Hematopoietic multipotent progenitor cell treated with erythropoietin and hydrocortisone succinate and interleukin-3 and kit ligand, for 4 days (in vitro differentiated cells): ENCODE data around the gene GSTK1.
"Not testable (repeated sequence)": the region's sequence is repeated elsewhere in the genome, so short reads cannot be mapped to it uniquely, and the experiment has no call there.

Source experiments
- DNase-seq: peaks from one replicate; pipeline ENCODE4 v3.0.0-alpha.2; 2015

Gene GSTK1

GRCh38 chr7:143263266-143264195 is at the start of gene GSTK1:
GSTK1 (plus strand) TSS chr7:143263441; CDS start chr7:143263514, 73 bp downstream.
- DNase-seq, result peak; percentile 92

GRCh38 chr7:143213478-143213877 is 49.8 kb upstream of the GSTK1 start:
- DNase-seq, result not testable (repeated sequence)

GRCh38 chr7:143214789-143215679 is 48.2 kb upstream of the GSTK1 start:
- DNase-seq, result peak; percentile 93

DNA sequence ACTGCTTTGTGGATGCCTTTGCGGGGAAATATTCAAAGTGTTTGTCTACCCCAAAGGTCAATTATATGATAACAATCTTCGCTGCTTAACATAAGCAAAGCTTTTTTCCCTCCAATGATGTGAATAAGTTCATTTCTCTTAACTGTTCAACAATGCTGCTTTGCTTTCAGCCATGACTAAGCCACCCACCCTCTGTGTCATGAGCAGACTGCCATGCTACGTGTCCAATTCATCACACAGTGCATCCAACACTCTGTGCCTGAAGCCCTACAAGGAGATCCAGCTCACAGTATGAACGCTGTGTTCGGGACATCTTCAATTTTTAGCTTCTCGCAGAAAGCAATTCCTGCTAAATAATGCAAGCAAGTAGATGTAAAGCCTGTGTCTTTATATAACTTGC is 47.1 kb upstream of the GSTK1 start:
- DNase-seq, result no peak

DNA sequence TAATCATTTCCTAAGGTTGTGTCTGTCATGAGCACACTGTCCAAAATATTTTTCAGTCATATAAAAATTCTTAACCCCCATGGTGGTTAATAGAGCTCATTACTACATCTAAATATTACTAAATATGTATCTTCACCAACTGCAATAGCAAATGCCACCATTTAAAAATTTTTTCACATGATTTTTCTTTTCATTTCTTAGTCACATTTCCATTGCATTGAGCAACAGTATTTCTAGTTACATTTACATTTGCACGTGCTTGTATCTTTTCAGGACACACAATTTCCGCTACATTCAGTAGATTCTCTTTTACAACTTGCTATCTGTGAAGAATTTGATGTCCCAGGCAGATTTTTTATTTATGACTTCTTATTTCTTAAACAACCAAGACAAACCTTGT is 46.6 kb upstream of the GSTK1 start:
- DNase-seq, result no peak

- DNase-seq, result no peak
These were observed 45.4 kb upstream of the GSTK1 start for GRCh38 chr7:143217806-143218205.

- no peak for DNase-seq
These were observed 42.0 kb upstream of the GSTK1 start for GRCh38 chr7:143221286-143221685.

DNA sequence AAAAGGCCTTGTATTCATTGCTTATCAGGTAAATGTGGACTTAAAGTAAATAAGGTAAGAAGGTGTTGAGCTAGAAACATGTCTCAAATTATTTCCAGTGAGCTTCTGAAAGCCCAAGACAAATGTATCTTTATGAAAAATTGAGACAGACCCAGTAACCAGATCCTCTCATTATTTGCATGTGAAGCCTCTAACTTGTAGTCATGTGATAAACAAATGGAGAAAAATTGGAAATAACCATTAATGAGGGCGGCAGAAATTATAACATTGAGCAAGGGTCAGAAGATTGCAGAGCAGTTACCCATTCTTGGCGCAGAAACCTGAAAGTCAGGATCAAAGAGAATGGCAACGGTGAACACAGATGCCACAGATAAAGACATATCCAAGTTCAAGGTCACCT is 41.5 kb upstream of the GSTK1 start, which contains the start of gene TAS2R40:
TSS of gene TAS2R40 (plus strand) at position 301 of the 400 bp plus-strand sequence. CDS start at position 343, 42 bp downstream.
- DNase-seq, result no peak

GRCh38 chr7:143222782-143223181 is 40.5 kb upstream of the GSTK1 start:
- DNase-seq, result peak; percentile 76

DNA sequence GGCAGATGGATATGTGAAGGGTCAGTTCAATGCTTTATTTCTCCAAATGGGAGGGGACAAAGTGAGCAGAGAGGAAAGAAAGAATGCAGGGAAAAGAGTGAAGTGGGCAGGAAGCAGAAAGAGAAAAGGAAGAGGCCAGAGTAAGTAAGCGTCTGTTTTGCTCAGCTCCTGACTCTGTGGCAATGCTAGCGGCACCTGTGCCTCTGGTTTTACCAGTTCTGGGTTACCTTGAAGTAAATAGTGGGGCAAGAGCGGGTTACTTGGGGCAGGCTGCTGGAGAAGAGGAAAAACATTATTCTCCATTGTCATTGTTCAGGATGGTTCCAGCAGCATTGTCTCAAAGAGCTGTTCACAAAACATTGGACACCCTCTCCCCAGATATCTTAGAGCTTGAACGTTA is 39.5 kb upstream of the GSTK1 start:
- no peak for DNase-seq

DNA sequence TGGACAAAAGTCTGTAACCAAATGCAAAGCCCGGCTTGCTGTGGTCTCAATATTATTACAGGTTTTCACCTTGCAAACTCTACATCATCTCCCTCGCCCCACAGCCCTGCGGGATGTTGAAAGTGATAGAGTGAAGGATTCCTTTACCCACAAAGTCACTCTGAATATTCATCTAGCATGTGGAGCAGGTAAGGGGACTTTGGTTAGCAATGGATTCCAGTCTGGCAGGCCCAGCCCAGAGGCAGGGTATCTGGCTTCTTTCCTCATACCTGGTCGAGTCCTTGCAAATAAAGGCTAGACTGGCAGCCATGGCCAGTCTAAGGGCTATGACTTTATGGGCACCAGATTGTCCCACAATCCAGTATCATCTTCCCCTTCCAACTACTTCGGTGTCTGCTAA is 38.2 kb upstream of the GSTK1 start:
- DNase-seq, result no peak

DNA sequence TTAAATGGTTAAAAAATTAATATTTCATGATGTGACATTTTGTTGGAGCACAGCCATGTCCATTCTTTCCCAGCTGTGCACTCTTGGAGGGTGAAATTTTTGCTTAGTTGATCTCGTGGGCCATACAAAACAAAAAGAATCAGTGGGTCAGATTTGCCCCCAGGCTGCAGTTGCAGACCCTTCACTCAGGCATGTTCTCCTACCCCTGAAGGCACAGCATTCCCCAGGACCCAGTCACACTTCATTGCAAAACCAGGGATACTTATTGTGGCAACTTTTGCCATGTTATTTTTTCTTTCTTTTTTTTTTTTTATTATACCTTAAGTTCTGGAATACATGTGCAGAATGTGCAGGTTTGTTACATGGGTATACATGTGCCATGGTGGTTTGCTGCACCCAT is 35.4 kb upstream of the GSTK1 start:
- DNase-seq, result no peak

DNA sequence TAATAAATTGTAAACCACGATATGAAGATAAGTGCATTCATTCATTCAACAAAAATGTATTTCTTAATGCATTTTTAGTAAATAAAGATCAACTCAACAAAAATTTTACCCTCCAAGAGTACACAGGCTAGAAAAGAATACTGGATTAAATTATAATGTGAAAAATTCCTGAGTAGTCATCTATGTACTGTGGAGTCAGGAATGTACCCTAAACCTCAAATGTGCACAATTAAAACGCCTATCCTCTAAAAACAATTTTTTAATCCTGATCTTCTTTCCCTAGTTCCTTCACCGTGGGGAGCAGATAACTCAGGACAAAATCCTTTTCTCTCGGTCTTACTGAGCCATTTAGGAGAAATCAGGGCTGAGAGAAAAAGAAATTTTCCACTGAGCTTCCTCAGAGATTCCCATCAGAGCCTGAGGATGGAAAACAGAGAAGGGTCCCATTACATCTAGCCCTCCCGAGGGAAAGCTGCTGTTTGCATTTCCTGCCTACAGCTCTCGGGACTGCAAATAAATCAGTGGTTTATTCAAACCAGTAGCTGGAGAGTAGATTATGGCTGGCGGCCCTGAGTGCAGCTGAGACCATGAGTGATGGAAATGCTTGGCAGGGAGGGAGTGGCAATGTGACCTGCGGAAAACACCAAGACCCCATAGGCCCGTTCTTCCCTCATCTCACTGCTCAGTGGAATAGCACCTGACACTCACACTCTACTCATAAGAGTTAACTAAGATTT is 34.0 kb upstream of the GSTK1 start:
- DNase-seq, result no peak

- DNase-seq, result no peak
These were observed 32.4 kb upstream of the GSTK1 start for GRCh38 chr7:143230602-143231457.

- peak; percentile 35 for DNase-seq
These were observed 29.3 kb upstream of the GSTK1 start for GRCh38 chr7:143233816-143234532.

GRCh38 chr7:143234533-143234875 is 28.7 kb upstream of the GSTK1 start:
- no peak for DNase-seq

- DNase-seq, result no peak
These were observed 27.7 kb upstream of the GSTK1 start for GRCh38 chr7:143235561-143235960.

- no peak for DNase-seq
These were observed 26.7 kb upstream of the GSTK1 start for GRCh38 chr7:143236408-143236990.

- DNase-seq, result no peak
These were observed 25.9 kb upstream of the GSTK1 start for GRCh38 chr7:143237366-143237765.

- DNase-seq, result no peak
These were observed 24.8 kb upstream of the GSTK1 start for GRCh38 chr7:143238289-143238980.
